GM06990 (cell line): ENCODE data around the gene KANSL1.

ENCODE experiments used
- DNase-seq: peaks from one replicate; pipeline ENCODE4 v3.0.0-alpha.2; 2011; ENCODE audit not compliant: insufficient read length; ENCODE audit errors: extremely low read depth
- H3K27me3 ChIP-seq: replicated peaks from 2 replicates; pipeline ENCODE4 v1.6.0; 2011; ENCODE audit warnings: low read length; ENCODE audit not compliant: control insufficient read depth, insufficient read depth
- H3K36me3 ChIP-seq: 2 replicates; pipeline ENCODE4 v1.5.1; 2011; ENCODE audit warnings: low read length; ENCODE audit not compliant: control insufficient read depth, insufficient read depth
- H3K4me3 ChIP-seq: replicated peaks from 2 replicates; pipeline ENCODE4 v1.5.1; 2011; ENCODE audit warnings: low read depth, mild to moderate bottlenecking, control low read depth, low read length
- TF ChIP-seq, protein P1 (sequence below): IDR thresholded peaks from 2 replicates; pipeline ENCODE4 v1.5.1; 2011; ENCODE audit warnings: low read length, control low read depth, mild to moderate bottlenecking, inconsistent platforms; ENCODE audit not compliant: insufficient read depth, poor library complexity, severe bottlenecking

The KANSL1 gene

DNA sequence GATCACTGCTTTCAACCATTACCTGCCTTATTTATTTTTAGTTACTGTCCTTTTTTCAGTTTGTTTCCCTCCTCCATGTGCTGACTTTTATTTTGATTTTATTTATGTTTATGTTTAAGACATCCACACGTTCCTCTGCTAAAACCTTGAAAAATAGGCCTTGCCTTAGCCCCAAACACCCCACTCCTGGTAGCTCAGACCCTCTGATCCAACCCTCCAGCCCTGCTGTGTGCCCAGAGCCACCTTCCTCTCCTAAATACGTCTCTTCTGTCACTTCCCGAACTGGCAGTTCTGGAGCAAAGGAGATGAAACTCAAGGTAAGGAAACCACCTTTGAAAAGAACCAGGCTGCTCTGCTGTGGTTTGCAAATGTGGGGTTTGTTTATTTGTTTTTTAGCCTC lies 203.5 kb downstream of the KANSL1 start:
- H3K4me3 ChIP-seq = no peak overlapping the region
- TF ChIP-seq, protein P1, sequence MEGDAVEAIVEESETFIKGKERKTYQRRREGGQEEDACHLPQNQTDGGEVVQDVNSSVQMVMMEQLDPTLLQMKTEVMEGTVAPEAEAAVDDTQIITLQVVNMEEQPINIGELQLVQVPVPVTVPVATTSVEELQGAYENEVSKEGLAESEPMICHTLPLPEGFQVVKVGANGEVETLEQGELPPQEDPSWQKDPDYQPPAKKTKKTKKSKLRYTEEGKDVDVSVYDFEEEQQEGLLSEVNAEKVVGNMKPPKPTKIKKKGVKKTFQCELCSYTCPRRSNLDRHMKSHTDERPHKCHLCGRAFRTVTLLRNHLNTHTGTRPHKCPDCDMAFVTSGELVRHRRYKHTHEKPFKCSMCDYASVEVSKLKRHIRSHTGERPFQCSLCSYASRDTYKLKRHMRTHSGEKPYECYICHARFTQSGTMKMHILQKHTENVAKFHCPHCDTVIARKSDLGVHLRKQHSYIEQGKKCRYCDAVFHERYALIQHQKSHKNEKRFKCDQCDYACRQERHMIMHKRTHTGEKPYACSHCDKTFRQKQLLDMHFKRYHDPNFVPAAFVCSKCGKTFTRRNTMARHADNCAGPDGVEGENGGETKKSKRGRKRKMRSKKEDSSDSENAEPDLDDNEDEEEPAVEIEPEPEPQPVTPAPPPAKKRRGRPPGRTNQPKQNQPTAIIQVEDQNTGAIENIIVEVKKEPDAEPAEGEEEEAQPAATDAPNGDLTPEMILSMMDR = no peak
- H3K27me3 ChIP-seq = no peaks in the 10 kb centered on the region; the same call in 1 of the 2 replicates
- no peaks in the 10 kb centered on the region for H3K36me3 ChIP-seq
- DNase-seq = no peak

- DNase-seq = no peak
- Histone ChIP-seq H3K27me3 (no peaks in the 10 kb centered on the region; the same call in 1 of the 2 replicates), H3K36me3 (no peaks in the 10 kb centered on the region), H3K4me3 (no peak overlapping the region)
- TF ChIP-seq, protein P1 = no peak
These were observed 205.5 kb downstream of the KANSL1 start for GRCh38 chr17:45987706-45988105.

DNA sequence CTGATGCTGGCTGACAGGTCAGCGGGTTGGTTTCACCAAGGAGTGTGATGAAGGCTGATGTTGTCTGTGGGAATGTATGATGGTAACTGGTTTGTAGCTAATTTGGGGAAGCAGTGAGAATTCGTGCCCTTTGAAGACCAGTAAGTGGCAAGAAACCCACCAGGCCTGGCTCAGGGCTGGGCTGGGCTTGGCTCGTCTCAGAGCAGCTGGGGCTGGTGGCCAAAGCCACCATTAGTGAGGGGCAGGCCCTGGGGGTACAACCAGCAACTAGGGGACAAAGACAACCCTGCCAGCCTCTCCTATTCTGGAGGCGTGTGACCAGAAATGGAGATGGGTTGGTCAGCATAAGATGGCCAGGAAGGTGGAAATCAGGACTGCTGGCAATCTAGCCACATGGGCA lies 207.2 kb downstream of the KANSL1 start:
- Histone ChIP-seq H3K4me3 (no peak overlapping the region), H3K27me3 (peaks cover 1% of the 10 kb centered on the region; the same call in 1 of the 2 replicates), H3K36me3 (no peaks in the 10 kb centered on the region)
- no peak for DNase-seq
- TF ChIP-seq, protein P1 = no peak

DNA sequence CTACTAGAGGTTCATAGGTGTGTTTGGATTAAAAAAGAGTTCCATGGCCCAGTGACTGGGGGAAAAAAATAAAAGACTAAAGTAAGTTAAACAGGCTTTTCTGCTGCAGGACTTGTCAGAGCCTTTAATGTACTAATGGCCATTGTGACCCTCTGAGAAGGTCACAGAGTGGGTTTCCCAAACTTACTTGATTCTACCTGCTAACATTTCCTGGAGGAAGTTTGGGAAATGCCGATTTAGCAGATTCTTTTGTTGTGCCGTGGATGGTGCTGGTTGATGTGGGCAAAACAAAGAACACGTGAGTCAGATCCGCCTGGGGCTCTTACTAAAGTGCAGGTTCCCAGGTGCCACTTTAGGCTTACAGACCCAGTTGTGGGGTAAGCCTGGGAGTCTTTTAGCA lies 207.8 kb downstream of the KANSL1 start:
- DNase-seq = no peak
- TF ChIP-seq, protein P1 = no peak
- H3K4me3 ChIP-seq = no peak overlapping the region
- no peaks in the 10 kb centered on the region for H3K36me3 ChIP-seq
- H3K27me3 ChIP-seq = peaks cover 1% of the 10 kb centered on the region; the same call in 1 of the 2 replicates

GRCh38 chr17:45984368-45984767 lies 208.9 kb downstream of the KANSL1 start:
- peaks cover 1% of the 10 kb centered on the region; the same call in 1 of the 2 replicates for H3K27me3 ChIP-seq
- TF ChIP-seq, protein P1 = no peak
- no peak for DNase-seq
- H3K36me3 ChIP-seq = no peaks in the 10 kb centered on the region
- no peak overlapping the region for H3K4me3 ChIP-seq
